Measurements from ENCODE around the gene NFIB. TPM values are rescaled to one million over a fixed set of nuclear protein-coding genes. Genes with fewer than 3 reads are reported as not detected.

Gene NFIB
- total and polyA plus RNA-seq, 2 of the 13 experiments (the other 11 are each of a cell fraction or from before 2014, with no cell fraction given), result 0.98 to 4.6 TPM

DNA sequence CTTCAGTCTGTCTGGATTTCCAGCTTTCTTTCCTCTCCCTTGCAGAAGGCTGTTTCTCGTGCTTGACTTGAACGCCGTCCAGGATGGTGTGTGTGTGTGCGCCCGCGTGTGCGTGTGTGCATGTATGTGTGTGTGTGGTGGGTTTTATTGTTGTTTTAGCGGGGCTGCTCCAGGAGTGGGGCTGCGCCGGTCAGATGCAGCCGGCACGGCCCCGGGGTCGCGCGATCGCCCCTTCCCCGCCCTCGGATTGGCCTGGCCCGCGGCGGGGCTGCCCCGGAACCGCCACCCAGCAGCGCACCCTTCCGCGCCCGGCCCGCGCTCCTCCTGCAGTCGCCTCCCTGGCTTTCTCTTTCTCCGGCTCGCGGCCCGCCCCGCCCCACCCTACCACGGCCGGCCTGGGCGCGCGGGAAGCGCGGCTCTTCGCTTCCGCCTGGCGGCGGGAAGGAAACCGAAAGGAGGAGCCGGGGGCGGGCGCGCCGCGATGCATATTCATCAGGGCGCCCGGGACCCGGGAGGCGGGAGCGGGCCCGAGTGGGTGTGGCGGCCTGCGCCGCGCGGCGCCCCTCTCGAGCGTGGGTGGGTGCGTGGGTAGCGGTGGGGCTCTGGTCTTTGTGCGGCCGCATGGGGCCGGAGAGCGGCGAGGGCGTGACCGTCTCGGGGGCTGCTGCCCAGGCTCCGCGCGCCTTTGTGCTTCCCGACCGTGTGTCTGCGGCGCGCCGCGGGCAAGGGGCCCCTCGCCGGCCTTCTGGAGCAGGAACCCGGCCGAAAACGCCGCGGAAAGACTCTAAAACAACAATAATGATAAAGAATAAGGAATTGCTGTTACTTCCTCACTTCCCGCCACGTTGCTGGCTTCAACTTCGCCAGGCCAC, 8.5 kb upstream of the NFIB start (continued):
- no peak; the same call in 1 of the 2 replicates for TF ChIP-seq BRF2 (CRISPR knock-in tag; IDR thresholded peaks at IDR 0.05)
- peak; percentile 54; the same call in 1 of the 2 replicates for TF ChIP-seq SP5 (CRISPR knock-in tag; IDR thresholded peaks at IDR 0.05; ENCODE audit: borderline replicate concordance, low read depth)
- 0 out of 2 replicates have a peak, but pooled peaks have one; percentile 10 for TF ChIP-seq RXRB (CRISPR knock-in tag; IDR thresholded peaks at IDR 0.05; ENCODE audit: borderline replicate concordance)
- TF ChIP-seq, protein P1, sequence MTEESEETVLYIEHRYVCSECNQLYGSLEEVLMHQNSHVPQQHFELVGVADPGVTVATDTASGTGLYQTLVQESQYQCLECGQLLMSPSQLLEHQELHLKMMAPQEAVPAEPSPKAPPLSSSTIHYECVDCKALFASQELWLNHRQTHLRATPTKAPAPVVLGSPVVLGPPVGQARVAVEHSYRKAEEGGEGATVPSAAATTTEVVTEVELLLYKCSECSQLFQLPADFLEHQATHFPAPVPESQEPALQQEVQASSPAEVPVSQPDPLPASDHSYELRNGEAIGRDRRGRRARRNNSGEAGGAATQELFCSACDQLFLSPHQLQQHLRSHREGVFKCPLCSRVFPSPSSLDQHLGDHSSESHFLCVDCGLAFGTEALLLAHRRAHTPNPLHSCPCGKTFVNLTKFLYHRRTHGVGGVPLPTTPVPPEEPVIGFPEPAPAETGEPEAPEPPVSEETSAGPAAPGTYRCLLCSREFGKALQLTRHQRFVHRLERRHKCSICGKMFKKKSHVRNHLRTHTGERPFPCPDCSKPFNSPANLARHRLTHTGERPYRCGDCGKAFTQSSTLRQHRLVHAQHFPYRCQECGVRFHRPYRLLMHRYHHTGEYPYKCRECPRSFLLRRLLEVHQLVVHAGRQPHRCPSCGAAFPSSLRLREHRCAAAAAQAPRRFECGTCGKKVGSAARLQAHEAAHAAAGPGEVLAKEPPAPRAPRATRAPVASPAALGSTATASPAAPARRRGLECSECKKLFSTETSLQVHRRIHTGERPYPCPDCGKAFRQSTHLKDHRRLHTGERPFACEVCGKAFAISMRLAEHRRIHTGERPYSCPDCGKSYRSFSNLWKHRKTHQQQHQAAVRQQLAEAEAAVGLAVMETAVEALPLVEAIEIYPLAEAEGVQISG (CRISPR knock-in tag; IDR thresholded peaks at IDR 0.05), result peak; percentile 67
- peak; percentile 50 for TF ChIP-seq ELF3 (CRISPR knock-in tag; IDR thresholded peaks at IDR 0.05)
- no peak for TF ChIP-seq ZMYM3 (CRISPR knock-in tag; IDR thresholded peaks at IDR 0.05)

GRCh38 chr9:14321517-14322130, 7.7 kb upstream of the NFIB start:
- no peaks in the 10 kb centered on the region for H4K20me1 ChIP-seq (ENCODE audit: insufficient read depth, low read length)
- TF ChIP-seq FOXP4 (CRISPR knock-in tag; IDR thresholded peaks at IDR 0.05), result 0 out of 2 replicates have a peak, but pooled peaks have one; percentile 9
- TF ChIP-seq ZNF121 (CRISPR knock-in tag; IDR thresholded peaks at IDR 0.05), result no peak
- no peak for TF ChIP-seq KLF15 (CRISPR knock-in tag; IDR thresholded peaks at IDR 0.05; ENCODE audit: borderline replicate concordance)
- TF ChIP-seq FLYWCH1 (CRISPR knock-in tag; IDR thresholded peaks at IDR 0.05), result no peak
- TF ChIP-seq, protein P2, sequence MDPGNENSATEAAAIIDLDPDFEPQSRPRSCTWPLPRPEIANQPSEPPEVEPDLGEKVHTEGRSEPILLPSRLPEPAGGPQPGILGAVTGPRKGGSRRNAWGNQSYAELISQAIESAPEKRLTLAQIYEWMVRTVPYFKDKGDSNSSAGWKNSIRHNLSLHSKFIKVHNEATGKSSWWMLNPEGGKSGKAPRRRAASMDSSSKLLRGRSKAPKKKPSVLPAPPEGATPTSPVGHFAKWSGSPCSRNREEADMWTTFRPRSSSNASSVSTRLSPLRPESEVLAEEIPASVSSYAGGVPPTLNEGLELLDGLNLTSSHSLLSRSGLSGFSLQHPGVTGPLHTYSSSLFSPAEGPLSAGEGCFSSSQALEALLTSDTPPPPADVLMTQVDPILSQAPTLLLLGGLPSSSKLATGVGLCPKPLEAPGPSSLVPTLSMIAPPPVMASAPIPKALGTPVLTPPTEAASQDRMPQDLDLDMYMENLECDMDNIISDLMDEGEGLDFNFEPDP (CRISPR knock-in tag; conservative IDR thresholded peaks at IDR 0.05), result no peak
- no peak for TF ChIP-seq FOXP1 (IDR thresholded peaks at IDR 0.05)
- TF ChIP-seq FOXP1 (CRISPR knock-in tag; IDR thresholded peaks at IDR 0.05), result no peak
- TF ChIP-seq ZNF24 (IDR thresholded peaks at IDR 0.05), result no peak
- peak overlapping the region; percentile 59 for H2AFZ ChIP-seq (ENCODE audit: low read length)
- FAIRE-seq (no peak), ATAC-seq (no peak), DNase-seq (ENCODE audit: low spot score) (no peak)
- intact Hi-C loops (cut with micrococcal nuclease; ENCODE audit: unreplicated experiment), result loop anchor here (2.0 kb wide), 1 partner anchor 31 kb away; no protein-coding TSS in a partner anchor
- peak overlapping the region; percentile 52 for H3K27ac ChIP-seq (ENCODE audit: extremely low read length, insufficient read depth, low read length)
- ChIA-PET CTCF (ENCODE audit: low intra/inter-chr PET ratio, low total read pairs) (no interaction called here), POLR2A (no interaction called here)
- no peaks in the 10 kb centered on the region for H3K79me2 ChIP-seq (ENCODE audit: insufficient read depth, low read length)
- WGBS (ENCODE audit: low lambda C conversion rate), result 18% methylated on average over 9 of the region's 9 CpGs
- H3K9ac ChIP-seq (ENCODE audit: insufficient read depth, low read depth, low read length), result peak overlapping the region; percentile 56
- peak overlapping the region; percentile 56 to 81 (median 76) for H3K4me3 ChIP-seq (replicated peaks in 1 of 3; ENCODE audit: insufficient read depth in 1 of 3, low read depth in 2 of 3, low read length in 3 of 3)
- H3K9me3 ChIP-seq (ENCODE audit: low read length), result no peaks in the 10 kb centered on the region
- in situ Hi-C loops (cut with HindIII; ENCODE audit: extremely low pct_ligation_motif_present, low pct_unique_long_range_greater_than_20kb), result loop anchor here (10.0 kb wide), 1 partner anchor 217 kb away; no protein-coding TSS in a partner anchor
- no TSS peak for BruUV-seq (replicated peaks)
- H3K4me2 ChIP-seq (ENCODE audit: low read depth, low read length), result peak overlapping the region; percentile 89
- H3K27me3 ChIP-seq (ENCODE audit: control insufficient read depth in 1 of 2, insufficient read depth in 2 of 2, low read length in 2 of 2), result peaks cover 0 to 6% of the 10 kb centered on the region in 2 experiments; a peak in 2 of 5 replicates
- H3K4me1 ChIP-seq (ENCODE audit: insufficient read depth, low read length), result peaks cover 50% of the 10 kb centered on the region
- H3K36me3 ChIP-seq (replicated peaks in 1 of 2; ENCODE audit: control insufficient read depth in 1 of 2, insufficient read depth in 2 of 2, low read length in 2 of 2), result no peaks in the 10 kb centered on the region

All from HepG2 (cell line).